Activated CD4-positive, alpha-beta memory T cell treated with anti-CD3 and anti-CD28 coated beads, Interleukin-2, amount 10 ng/mL, durations not matched to agents 7 days and 5 days (primary cell): ENCODE measurements around the gene PSAT1. TPM values are rescaled to one million over a fixed set of nuclear protein-coding genes. Genes with fewer than 3 reads are reported as not detected.

Experiments used
- CTCF ChIA-PET: fragments of 350-600 bp; sonication (Branson Sonifier 250); formaldehyde crosslinking; loops from one replicate; lab custom pipeline; 2021; ENCODE audit warnings: antibody characterized with exemption, inconsistent platforms; lab: Charles Lee
- POLR2A ChIA-PET: fragments of 350-600 bp; sonication (Branson Sonifier 250); formaldehyde crosslinking; loops from one replicate; lab custom pipeline; 2021; ENCODE audit warnings: antibody characterized with exemption; lab: Charles Lee
- DNase-seq: peaks from one replicate; pipeline ENCODE4 v3.0.0-alpha.2; 2020
- H3K27ac Mint-ChIP-seq: one replicate; pipeline ENCODE4 v1.8.0; 2021; ENCODE audit warnings: mild to moderate bottlenecking, mixed read lengths
- H3K27me3 Mint-ChIP-seq: one replicate; pipeline ENCODE4 v1.8.0; 2021; ENCODE audit warnings: mixed read lengths
- H3K36me3 Mint-ChIP-seq: one replicate; pipeline ENCODE4 v1.8.0; 2021; ENCODE audit warnings: low read depth, mixed read lengths
- H3K4me1 Mint-ChIP-seq: one replicate; pipeline ENCODE4 v1.8.0; 2021; ENCODE audit warnings: mixed read lengths
- H3K4me3 Mint-ChIP-seq: one replicate; pipeline ENCODE4 v1.8.0; 2021; ENCODE audit warnings: mild to moderate bottlenecking, mixed read lengths
- H3K9me3 Mint-ChIP-seq: one replicate; pipeline ENCODE4 v1.8.0; 2021; ENCODE audit warnings: mixed read lengths
- total RNA-seq, 2 experiments: library from RNA; stranded (reverse); gene quantifications; one replicate each; pipeline ENCODE4 v1.2.3, GENCODE V29; 2021

PSAT1 gene
- total RNA-seq, 2 experiments from 2014 or later = 125 to 130 TPM

GRCh38 chr9:78366827-78367226 lies 69.9 kb downstream of the PSAT1 start:
- ChIA-PET POLR2A (no interaction called here), CTCF (no interaction called here)
- H3K36me3 Mint-ChIP-seq = no peaks in the 10 kb centered on the region
- H3K4me1 Mint-ChIP-seq = no peaks in the 10 kb centered on the region
- H3K4me3 Mint-ChIP-seq = no peak overlapping the region
- DNase-seq = no peak
- no peaks in the 10 kb centered on the region for H3K9me3 Mint-ChIP-seq
- peaks cover 5% of the 10 kb centered on the region for H3K27me3 Mint-ChIP-seq
- no peak overlapping the region for H3K27ac Mint-ChIP-seq

GRCh38 chr9:78368236-78368635 lies 71.3 kb downstream of the PSAT1 start:
- ChIA-PET POLR2A (no interaction called here), CTCF (interaction anchor here (0.9 to 3.0 kb wide), 7 partner anchors 12 to 140 kb away, joined by 4 to 13 read pairs (median 7); no protein-coding TSS in a partner anchor)
- no peak for DNase-seq
- H3K27me3 Mint-ChIP-seq = peaks cover 10% of the 10 kb centered on the region
- no peak overlapping the region for H3K27ac Mint-ChIP-seq
- no peaks in the 10 kb centered on the region for H3K4me1 Mint-ChIP-seq
- no peak overlapping the region for H3K4me3 Mint-ChIP-seq
- H3K36me3 Mint-ChIP-seq = no peaks in the 10 kb centered on the region
- H3K9me3 Mint-ChIP-seq = no peaks in the 10 kb centered on the region

GRCh38 chr9:78369639-78370219 lies 72.8 kb downstream of the PSAT1 start:
- no peaks in the 10 kb centered on the region for H3K9me3 Mint-ChIP-seq
- ChIA-PET CTCF (interaction anchor here (0.7 to 3.0 kb wide), 23 partner anchors 9 to 392 kb away, joined by 3 to 13 read pairs (median 4); partner anchors contain the start of gene PSAT1), POLR2A (interaction anchor here (1.0 kb wide), 1 partner anchor 72 kb away, joined by 3 read pairs; no protein-coding TSS in a partner anchor)

GRCh38 chr9:78370991-78371390 lies 74.1 kb downstream of the PSAT1 start:
- no peak for DNase-seq
- Mint-ChIP-seq H3K4me1 (no peaks in the 10 kb centered on the region), H3K4me3 (no peak overlapping the region), H3K27ac (no peak overlapping the region), H3K36me3 (no peaks in the 10 kb centered on the region), H3K9me3 (no peaks in the 10 kb centered on the region), H3K27me3 (peaks cover 14% of the 10 kb centered on the region)
- CTCF ChIA-PET = interaction anchor here (2.2 to 3.0 kb wide), 2 partner anchors 74 to 108 kb away, joined by 5 to 13 read pairs; partner anchors contain the start of gene PSAT1
- POLR2A ChIA-PET = no interaction called here

More at GRCh38 chr9:78369639-78370219, 72.8 kb downstream of the PSAT1 start:
- H3K36me3 Mint-ChIP-seq = no peaks in the 10 kb centered on the region
- no peak overlapping the region for H3K27ac Mint-ChIP-seq
- no peak overlapping the region for H3K4me3 Mint-ChIP-seq
- no peaks in the 10 kb centered on the region for H3K4me1 Mint-ChIP-seq
- peak; percentile 53 for DNase-seq
- H3K27me3 Mint-ChIP-seq = peaks cover 13% of the 10 kb centered on the region

DNA sequence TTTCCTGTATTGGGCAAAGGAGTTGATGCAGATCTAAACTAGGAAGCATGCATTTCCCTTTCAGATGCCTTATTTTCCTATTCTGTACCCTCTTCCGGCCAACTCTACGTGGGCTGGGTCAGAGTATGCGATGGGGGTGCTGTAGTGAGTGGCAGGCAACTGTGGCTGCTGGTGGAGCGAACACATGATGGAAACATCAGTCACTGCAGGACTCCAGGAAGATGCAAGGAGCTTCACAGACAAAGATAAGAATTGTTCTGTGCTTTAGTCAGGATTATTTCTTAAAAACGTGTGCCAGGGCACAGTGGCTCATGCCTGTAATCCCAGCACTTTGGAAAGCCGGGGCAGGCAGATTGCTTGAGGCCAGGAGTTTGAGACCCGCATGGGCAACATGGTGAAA lies 75.1 kb downstream of the PSAT1 start:
- POLR2A ChIA-PET = no interaction called here
- H3K4me1 Mint-ChIP-seq = no peaks in the 10 kb centered on the region
- peaks cover 14% of the 10 kb centered on the region for H3K27me3 Mint-ChIP-seq
- no peak overlapping the region for H3K27ac Mint-ChIP-seq
- no peaks in the 10 kb centered on the region for H3K9me3 Mint-ChIP-seq
- CTCF ChIA-PET = no interaction called here
- no peak overlapping the region for H3K4me3 Mint-ChIP-seq
- no peak for DNase-seq
- no peaks in the 10 kb centered on the region for H3K36me3 Mint-ChIP-seq

Other genes with a start within 250 kb of the PSAT1 start
- 10 to 100 TPM; 41.8 to 44.3 TPM for gene CEP78, start 61.0 kb upstream of the PSAT1 start, total RNA-seq